OCI-LY1 (cell line): ENCODE results near the gene CDCA3.

Source experiments
- H2AFZ ChIP-seq: fragments of 200-600 bp; sonication (generic), shearing (Covaris generic); 2 replicates; pipeline ENCODE4 v1.6.0; 2014; ENCODE audit warnings: antibody characterized with exemption, mild to moderate bottlenecking, low read length
- H3F3A ChIP-seq: fragments of 200-600 bp; sonication (generic), shearing (Covaris generic); 2 replicates; pipeline ENCODE4 v1.6.0; 2014; ENCODE audit warnings: mild to moderate bottlenecking, antibody characterized with exemption, low read length, moderate library complexity; ENCODE audit not compliant: insufficient read depth
- H3K27ac ChIP-seq: fragments of 200-600 bp; sonication (generic); 2 replicates; pipeline ENCODE4 v1.5.1; 2014; ENCODE audit warnings: low read length, mixed run types, mild to moderate bottlenecking, low read depth; ENCODE audit not compliant: poor library complexity, severe bottlenecking
- H3K27me3 ChIP-seq: fragments of 200-600 bp; sonication (generic); 2 replicates; pipeline ENCODE4 v1.6.0; 2014; ENCODE audit warnings: antibody characterized with exemption, mild to moderate bottlenecking, low read length, moderate library complexity; ENCODE audit not compliant: insufficient read depth
- H3K36me3 ChIP-seq: fragments of 200-600 bp; sonication (generic); 2 replicates; pipeline ENCODE4 v1.6.1; 2014; ENCODE audit warnings: mild to moderate bottlenecking, antibody characterized with exemption, low read length, moderate library complexity, mixed read lengths; ENCODE audit not compliant: insufficient read depth
- H3K4me1 ChIP-seq: fragments of 200-600 bp; sonication (generic); 2 replicates; pipeline ENCODE4 v1.5.1; 2014; ENCODE audit warnings: mild to moderate bottlenecking, low read length, moderate library complexity; ENCODE audit not compliant: insufficient read depth, severe bottlenecking
- H3K4me2 ChIP-seq: fragments of 200-600 bp; sonication (generic), shearing (Covaris generic); 2 replicates; pipeline ENCODE4 v1.6.1; 2014; ENCODE audit warnings: low read length
- H3K4me3 ChIP-seq: fragments of 200-600 bp; sonication (generic); 2 replicates; pipeline ENCODE4 v1.5.1; 2014; ENCODE audit warnings: low read length, low read depth, mild to moderate bottlenecking, mixed read lengths; ENCODE audit not compliant: poor library complexity, severe bottlenecking
- H3K79me2 ChIP-seq: fragments of 200-600 bp; shearing (Covaris generic); 2 replicates; pipeline ENCODE4 v1.6.1; 2016; ENCODE audit warnings: mixed run types, low read length, mixed read lengths; ENCODE audit not compliant: insufficient read depth
- H3K9ac ChIP-seq: fragments of 200-600 bp; sonication (generic), shearing (Covaris generic); 2 replicates; pipeline ENCODE4 v1.6.1; 2014; ENCODE audit warnings: mild to moderate bottlenecking, low read length, mixed read lengths
- H3K9me2 ChIP-seq: fragments of 200-600 bp; sonication (generic), shearing (Covaris generic); 2 replicates; pipeline ENCODE4 v1.6.1; 2014; ENCODE audit warnings: low read depth, mild to moderate bottlenecking, low read length, mixed read lengths
- H3K9me3 ChIP-seq: fragments of 200-600 bp; shearing (Covaris generic); 2 replicates; pipeline ENCODE4 v1.6.1; 2014; ENCODE audit warnings: low read length, mixed read lengths
- H4K20me1 ChIP-seq: fragments of 200-600 bp; sonication (generic), shearing (Covaris generic); 2 replicates; pipeline ENCODE4 v1.6.0; 2016; ENCODE audit warnings: mild to moderate bottlenecking, low read length; ENCODE audit not compliant: insufficient read depth
- EZH2 ChIP-seq: fragments of 200-600 bp; sonication (generic), shearing (Covaris generic); IDR thresholded peaks from 2 replicates; pipeline ENCODE4 v1.8.0; 2017; ENCODE audit warnings: borderline replicate concordance, mixed run types, mild to moderate bottlenecking, antibody characterized with exemption, low read length, moderate library complexity, mixed read lengths
- TF ChIP-seq, protein P1 (sequence below): fragments of 200-600 bp; sonication (generic), shearing (Covaris generic); IDR thresholded peaks from 2 replicates; pipeline ENCODE4 v1.5.1; 2017; ENCODE audit warnings: mild to moderate bottlenecking, antibody characterized with exemption, low read length, moderate library complexity, mixed read lengths

CDCA3 gene

DNA sequence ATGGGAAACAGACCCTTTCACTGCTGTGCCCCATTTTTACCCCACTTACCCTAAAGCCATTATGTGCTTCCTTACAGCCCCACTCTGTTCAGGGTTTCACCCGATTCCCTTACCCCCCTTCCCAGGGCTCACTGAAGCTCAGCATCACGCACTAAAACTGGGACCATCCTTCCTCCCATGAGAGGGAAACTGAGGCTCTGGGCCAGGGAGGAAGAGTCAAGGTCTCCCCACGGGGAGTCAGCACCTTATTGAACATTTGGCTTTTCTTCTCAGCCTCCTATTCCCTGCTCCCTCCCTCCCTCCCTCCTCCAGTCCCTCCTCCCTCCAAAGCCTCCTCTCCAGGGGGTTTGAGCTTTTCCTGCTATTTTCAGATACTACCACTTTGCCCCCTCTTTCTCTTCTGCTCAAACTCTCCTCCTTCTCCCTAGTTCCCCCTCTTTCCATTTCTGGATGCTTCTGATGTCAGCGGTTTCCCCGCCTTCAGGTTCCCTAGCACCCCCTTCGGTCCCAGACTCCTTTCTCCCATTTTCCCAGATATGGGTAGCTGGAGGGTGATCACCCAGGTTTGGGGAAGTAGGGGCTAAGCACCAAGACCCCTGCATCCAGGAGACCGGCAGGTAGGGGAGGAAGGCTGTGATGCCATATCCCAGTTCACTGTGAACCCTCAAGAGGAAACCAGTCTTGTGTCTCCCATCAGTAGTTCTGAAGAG lies 28.5 kb downstream of the CDCA3 start:
- H3K4me3 ChIP-seq, result no peak overlapping the region

DNA sequence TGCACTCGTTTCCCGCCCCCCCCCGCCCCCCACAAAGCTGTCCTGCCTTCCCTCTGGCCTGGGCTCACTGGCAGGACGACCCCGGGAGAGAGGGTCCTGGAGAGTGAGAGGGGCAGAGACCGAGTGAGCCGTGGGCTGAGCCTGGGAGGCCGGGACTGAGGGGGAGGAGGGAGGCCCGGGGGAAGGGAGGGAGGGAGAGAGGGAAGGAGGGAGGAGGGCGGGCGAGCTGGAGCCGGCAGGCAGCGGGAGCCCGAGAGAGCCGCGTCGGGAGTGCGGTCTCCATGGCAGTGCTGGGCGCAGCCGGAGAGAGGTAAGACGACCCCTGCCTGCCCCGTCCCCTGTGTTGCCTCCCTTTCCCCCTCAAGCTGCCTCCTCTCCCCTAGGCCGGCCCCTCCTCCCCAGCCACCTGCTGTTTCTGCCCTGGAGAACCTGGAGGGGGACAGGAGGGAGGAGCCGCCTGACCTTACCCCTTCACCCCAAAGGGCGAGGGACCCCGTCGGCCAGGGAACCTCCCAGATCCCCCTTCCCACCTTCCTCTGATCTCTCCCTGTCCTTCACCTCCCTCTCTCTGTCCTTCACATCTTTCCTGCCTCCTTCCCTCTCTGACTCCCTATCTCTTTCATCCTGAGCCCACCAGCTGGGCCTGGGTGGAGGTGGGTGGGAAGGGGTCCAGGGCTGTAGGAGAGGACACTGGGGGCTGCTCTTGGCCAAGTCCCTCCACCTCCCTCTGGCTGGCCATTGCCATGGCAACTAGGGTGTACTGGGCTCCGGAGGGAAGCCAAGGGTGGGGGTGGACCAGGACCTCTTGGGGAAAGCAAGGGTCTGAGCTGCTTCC lies 29.3 kb downstream of the CDCA3 start, which contains the start of gene GPR162:
Gene GPR162 (plus strand): TSS at position 231 of the 835 bp plus-strand sequence. CDS start 2,078 bp downstream, outside the sequence.
- H2AFZ ChIP-seq, result no peak within 1 kb of the TSS
- H3K36me3 ChIP-seq, result no peaks in the 10 kb centered on the region
- H3K9me3 ChIP-seq, result no peaks in the 10 kb centered on the region
- H3K4me1 ChIP-seq, result no peaks in the 10 kb centered on the region
- no peak within 1 kb of the TSS for H3K9ac ChIP-seq
- TF ChIP-seq EZH2, result no peak
- TF ChIP-seq, protein P1, sequence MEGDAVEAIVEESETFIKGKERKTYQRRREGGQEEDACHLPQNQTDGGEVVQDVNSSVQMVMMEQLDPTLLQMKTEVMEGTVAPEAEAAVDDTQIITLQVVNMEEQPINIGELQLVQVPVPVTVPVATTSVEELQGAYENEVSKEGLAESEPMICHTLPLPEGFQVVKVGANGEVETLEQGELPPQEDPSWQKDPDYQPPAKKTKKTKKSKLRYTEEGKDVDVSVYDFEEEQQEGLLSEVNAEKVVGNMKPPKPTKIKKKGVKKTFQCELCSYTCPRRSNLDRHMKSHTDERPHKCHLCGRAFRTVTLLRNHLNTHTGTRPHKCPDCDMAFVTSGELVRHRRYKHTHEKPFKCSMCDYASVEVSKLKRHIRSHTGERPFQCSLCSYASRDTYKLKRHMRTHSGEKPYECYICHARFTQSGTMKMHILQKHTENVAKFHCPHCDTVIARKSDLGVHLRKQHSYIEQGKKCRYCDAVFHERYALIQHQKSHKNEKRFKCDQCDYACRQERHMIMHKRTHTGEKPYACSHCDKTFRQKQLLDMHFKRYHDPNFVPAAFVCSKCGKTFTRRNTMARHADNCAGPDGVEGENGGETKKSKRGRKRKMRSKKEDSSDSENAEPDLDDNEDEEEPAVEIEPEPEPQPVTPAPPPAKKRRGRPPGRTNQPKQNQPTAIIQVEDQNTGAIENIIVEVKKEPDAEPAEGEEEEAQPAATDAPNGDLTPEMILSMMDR, result no peak
- H3K4me2 ChIP-seq, result no peak within 1 kb of the TSS
- no peak within 1 kb of the TSS for H3K4me3 ChIP-seq
- H3K79me2 ChIP-seq, result no peaks in the 10 kb centered on the region
- H4K20me1 ChIP-seq, result no peaks in the 10 kb centered on the region
- peaks cover 9% of the 10 kb centered on the region; the same call in 1 of the 2 replicates for H3K27me3 ChIP-seq
- no peak within 1 kb of the TSS for H3K27ac ChIP-seq
- no peaks in the 10 kb centered on the region for H3K9me2 ChIP-seq
- no peaks in the 10 kb centered on the region for H3F3A ChIP-seq

More for the DNA sequence above, 28.5 kb downstream of the CDCA3 start:
- Histone ChIP-seq H3K9me2 (no peaks in the 10 kb centered on the region), H3F3A (no peaks in the 10 kb centered on the region), H3K9ac (no peak overlapping the region), H2AFZ (no peak overlapping the region), H3K4me1 (no peaks in the 10 kb centered on the region), H4K20me1 (no peaks in the 10 kb centered on the region), H3K79me2 (no peaks in the 10 kb centered on the region), H3K4me2 (no peak overlapping the region), H3K9me3 (no peaks in the 10 kb centered on the region), H3K36me3 (no peaks in the 10 kb centered on the region), H3K27me3 (peaks cover 9% of the 10 kb centered on the region; the same call in 1 of the 2 replicates), H3K27ac (no peak overlapping the region)
- TF ChIP-seq, protein P1, result no peak
- no peak for TF ChIP-seq EZH2

DNA sequence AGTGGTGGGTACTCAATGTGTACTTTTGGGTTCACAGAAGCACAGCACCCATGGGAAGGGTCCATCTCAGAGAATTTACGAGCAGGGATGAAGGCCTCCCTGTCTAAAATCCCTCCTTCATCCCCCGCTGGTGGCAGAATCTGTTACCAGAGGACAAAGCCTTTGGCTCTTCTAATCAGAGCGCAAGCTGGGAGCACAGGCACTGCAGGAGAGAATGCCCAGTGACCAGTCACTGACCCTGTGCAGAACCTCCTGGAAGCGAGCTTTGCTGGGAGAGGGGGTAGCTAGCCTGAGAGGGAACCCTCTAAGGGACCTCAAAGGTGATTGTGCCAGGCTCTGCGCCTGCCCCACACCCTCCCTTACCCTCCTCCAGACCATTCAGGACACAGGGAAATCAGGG lies 30.9 kb downstream of the CDCA3 start:
- H4K20me1 ChIP-seq, result no peaks in the 10 kb centered on the region
- H3K4me2 ChIP-seq, result no peak overlapping the region
- H3K9me2 ChIP-seq, result no peaks in the 10 kb centered on the region
- no peaks in the 10 kb centered on the region for H3F3A ChIP-seq
- H2AFZ ChIP-seq, result no peak overlapping the region
- peaks cover 6% of the 10 kb centered on the region; the same call in 1 of the 2 replicates for H3K27me3 ChIP-seq
- no peaks in the 10 kb centered on the region for H3K36me3 ChIP-seq
- no peak overlapping the region for H3K9ac ChIP-seq
- H3K79me2 ChIP-seq, result no peaks in the 10 kb centered on the region
- H3K4me1 ChIP-seq, result no peaks in the 10 kb centered on the region
- no peak for TF ChIP-seq EZH2
- TF ChIP-seq, protein P1, result no peak
- no peak overlapping the region for H3K4me3 ChIP-seq
- no peak overlapping the region for H3K27ac ChIP-seq
- no peaks in the 10 kb centered on the region for H3K9me3 ChIP-seq
